CD4-positive, alpha-beta T cell treated with Interleukin-4 for 4 hours (primary cell): ENCODE measurements around the gene PAFAH1B1.
"Not testable (repeated sequence)": the region's sequence is repeated elsewhere in the genome, so short reads cannot be mapped to it uniquely, and the experiment has no call there.

Experiments
- DNase-seq: peaks from one replicate; pipeline ENCODE4 v3.0.0-alpha.2; 2020

Gene PAFAH1B1

DNA sequence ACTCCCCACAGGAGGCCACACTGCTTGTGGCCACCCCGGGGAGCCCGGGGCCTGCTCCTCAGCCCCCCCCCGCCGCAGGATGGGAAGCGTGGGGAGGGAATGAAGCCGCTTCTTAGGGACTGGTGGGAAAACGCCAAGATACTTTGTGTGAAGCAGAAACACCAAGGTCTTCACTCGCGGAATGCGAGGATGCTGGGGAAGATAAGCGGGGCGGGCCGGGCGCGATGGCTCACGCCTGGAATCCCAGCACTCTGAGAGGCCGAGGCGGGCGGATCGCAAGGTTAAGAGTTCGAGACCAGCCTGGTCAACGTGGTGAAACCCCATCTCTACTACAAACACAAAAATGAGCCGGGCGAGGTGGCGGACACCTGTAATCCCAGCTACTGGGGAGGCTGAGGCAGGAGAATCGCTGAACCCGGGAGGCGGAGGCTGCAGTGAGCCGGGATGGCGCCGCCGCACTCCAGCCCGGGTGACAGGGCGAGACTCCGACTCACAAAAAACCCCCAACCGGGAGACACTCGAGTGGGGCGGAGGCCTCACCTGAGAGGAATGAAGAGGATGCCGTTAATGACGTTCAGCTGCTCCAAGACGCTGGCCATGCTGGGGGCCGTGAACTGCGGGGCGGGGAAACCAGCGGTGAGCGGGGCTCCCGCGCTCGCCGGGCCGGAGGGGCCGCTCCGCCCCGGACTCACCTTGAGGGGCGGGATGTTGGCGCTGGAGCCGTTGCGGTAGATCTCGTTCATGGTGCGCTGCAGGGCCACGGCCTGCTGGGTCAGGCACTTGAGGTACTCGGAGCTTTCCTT lies 97.8 kb downstream of the PAFAH1B1 start:
- no peak for DNase-seq

- DNase-seq, result no peak
Measured at GRCh38 chr17:2691965-2692780, 98.7 kb downstream of the PAFAH1B1 start.

- DNase-seq, result no peak
Measured at GRCh38 chr17:2692781-2693135, 99.3 kb downstream of the PAFAH1B1 start.

- no peak for DNase-seq
Measured at GRCh38 chr17:2693561-2694380, 100.3 kb downstream of the PAFAH1B1 start.

GRCh38 chr17:2694381-2695242 lies 101.2 kb downstream of the PAFAH1B1 start:
- DNase-seq, result no peak

- no peak for DNase-seq
Measured at GRCh38 chr17:2695243-2695960, 101.9 kb downstream of the PAFAH1B1 start.

- DNase-seq, result no peak
Measured at GRCh38 chr17:2695961-2696760, 102.7 kb downstream of the PAFAH1B1 start.

DNA sequence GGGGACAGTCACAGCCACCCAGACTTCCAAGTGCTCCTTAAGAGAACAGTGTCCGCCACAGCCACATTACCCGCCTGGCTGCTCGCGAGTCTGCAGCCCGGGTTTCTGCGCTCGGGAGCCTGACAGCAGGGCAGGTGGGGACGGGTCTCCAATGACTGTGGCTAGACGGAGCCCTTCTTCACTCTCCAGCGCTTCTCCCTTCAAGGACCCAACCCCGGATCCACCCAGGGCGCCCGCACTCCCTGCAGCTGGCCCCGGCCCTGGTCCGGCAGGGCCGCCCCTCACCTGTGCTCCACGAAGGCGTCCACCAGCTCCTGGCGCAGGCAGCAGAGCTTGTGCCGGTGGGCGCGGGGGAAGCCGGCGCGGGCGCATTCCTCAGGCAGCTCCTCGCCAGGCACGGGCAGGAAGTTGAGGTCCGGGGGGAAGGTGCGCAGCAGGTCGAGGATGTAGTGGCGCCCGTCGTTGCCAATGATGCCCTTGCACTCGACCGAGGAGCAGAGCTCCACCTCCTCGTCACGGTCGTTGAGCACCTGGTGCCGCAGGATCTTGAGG lies 104.2 kb downstream of the PAFAH1B1 start:
- no peak for DNase-seq

- not testable (repeated sequence) for DNase-seq
Measured at GRCh38 chr17:2699216-2699805, 105.9 kb downstream of the PAFAH1B1 start.

DNA sequence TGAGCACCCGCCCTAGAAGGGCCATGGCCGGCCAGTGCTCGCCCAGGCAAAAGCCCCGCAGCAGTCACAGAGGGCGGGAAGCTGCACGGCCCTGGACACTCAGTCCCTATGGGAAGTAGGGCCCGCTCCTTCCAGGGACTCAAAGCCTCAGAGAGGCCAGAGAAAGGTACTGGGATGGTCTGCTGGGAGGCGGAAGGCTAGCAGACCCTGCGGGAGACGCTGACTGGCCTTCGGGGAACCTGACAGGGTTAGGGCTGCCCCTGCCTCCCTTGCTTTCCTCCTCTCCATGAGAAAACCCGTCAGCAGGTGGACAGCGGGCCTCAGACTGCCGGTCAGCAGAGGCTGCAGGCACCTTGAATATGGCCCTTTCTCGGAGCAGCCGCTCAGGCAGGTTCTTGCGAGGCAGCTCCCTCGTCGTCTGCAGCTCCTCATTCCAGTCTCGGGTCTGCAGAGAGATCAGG lies 106.6 kb downstream of the PAFAH1B1 start:
- DNase-seq, result no peak

GRCh38 chr17:2700491-2701141 lies 107.2 kb downstream of the PAFAH1B1 start:
- no peak for DNase-seq

DNA sequence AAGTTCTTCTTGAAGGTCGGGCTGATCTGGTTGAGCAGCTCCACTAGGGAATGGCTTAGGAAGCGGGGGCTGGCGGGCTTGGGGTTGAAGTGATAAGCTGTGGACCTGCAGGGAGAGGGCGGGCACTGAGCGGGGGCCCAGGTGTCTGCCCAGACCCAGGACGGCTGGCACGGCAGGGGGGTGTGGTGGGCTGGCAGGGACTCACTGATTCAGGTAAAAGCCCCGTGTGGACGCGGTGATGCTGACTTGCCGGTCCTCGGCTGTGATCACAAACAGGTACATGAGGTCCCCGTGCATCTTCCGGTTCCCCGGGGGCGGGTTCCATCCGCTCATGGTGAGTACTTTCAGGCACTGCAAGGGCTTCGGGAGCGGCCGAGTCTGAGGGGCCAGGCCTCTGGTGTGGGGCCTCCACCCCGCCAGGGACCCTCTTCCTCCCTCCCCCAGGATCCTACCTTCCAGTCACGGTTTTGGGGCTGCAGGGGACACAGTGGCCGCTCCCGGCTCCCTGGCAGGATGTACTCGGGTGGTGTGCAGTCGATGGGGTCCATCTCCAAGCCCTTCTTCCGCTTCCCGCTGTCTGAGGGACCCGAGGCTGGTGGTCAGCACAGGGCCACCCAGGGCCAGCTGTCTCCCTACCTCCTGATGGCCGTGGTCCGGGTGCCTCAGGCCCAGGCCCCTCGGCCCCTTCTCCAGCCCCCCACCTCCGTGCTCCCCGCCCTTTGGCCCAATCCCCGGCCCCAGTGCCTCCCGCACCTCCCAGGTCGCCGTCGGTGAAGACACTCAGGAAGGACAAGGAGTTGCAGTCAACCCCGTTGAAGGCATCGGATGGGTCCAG lies 107.9 kb downstream of the PAFAH1B1 start:
- DNase-seq, result no peak

GRCh38 chr17:2701996-2702741 lies 108.7 kb downstream of the PAFAH1B1 start:
- no peak for DNase-seq

GRCh38 chr17:2703181-2703580 lies 109.7 kb downstream of the PAFAH1B1 start:
- no peak for DNase-seq

GRCh38 chr17:2703606-2704005 lies 110.2 kb downstream of the PAFAH1B1 start:
- no peak for DNase-seq

GRCh38 chr17:2704031-2704889 lies 110.8 kb downstream of the PAFAH1B1 start:
- no peak for DNase-seq

DNA sequence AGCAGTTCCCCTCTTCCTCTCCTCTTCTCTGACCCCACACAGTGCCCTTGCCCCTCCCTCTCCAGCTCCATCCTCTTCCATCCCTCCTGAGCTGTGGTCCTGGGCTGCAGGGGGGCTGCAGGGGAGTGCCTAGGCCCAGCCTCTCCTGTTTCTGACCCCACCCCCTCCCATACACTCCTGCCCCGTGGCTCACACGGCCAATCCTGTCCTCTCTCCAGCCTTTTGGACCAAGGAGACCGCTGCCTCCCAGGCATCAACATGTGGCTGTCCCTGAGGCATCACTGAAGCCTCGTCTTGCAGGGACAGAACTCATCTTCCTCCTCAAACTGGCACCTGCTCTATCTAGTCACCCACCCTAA lies 111.4 kb downstream of the PAFAH1B1 start:
- no peak for DNase-seq
